Heart right ventricle (tissue), 16 donors: ENCODE data around the gene COL6A3. TPM values are rescaled to one million over a fixed set of nuclear protein-coding genes. Genes with fewer than 3 reads are reported as not detected.

Source experiments
- ATAC-seq, 8 donors: fragments of 200-7000 bp; cut with Tn5 transposase; one replicate each; pipeline ENCODE4 v1.9.1; 2020; ENCODE audit warnings: mild to moderate bottlenecking in 8 of 8, moderate library complexity in 8 of 8, moderate number of reproducible peaks in 1 of 8
- DNase-seq, 2 donors: peaks; one replicate each; pipeline ENCODE4 v3.0.0-alpha.2; 2020
- H3K27ac ChIP-seq, 10 donors: fragments of 200-600 bp; sonication (generic) in 2 of 10; one replicate each; pipeline versions ENCODE4 v1.5.0 to v1.8.0; 2020 to 2022; ENCODE audit warnings: mild to moderate bottlenecking in 3 of 10
- H3K27me3 ChIP-seq, 7 donors: fragments of 200-600 bp; one replicate each; pipeline ENCODE4 v1.8.0; 2021 to 2022; ENCODE audit warnings: mild to moderate bottlenecking in 2 of 7
- H3K36me3 ChIP-seq, 9 donors: fragments of 200-600 bp; sonication (generic) in 1 of 9; one replicate each; pipeline versions ENCODE4 v1.5.0 to v1.8.0; 2020 to 2022; ENCODE audit warnings: mild to moderate bottlenecking in 2 of 9
- H3K4me1 ChIP-seq, 9 donors: fragments of 200-600 bp; sonication (generic) in 1 of 9; one replicate each; pipeline versions ENCODE4 v1.5.0 to v1.8.0; 2020 to 2022; ENCODE audit warnings: mild to moderate bottlenecking in 4 of 9
- H3K4me3 ChIP-seq, 10 donors: fragments of 200-600 bp; sonication (generic) in 2 of 10; one replicate each; pipeline versions ENCODE4 v1.5.0 to v1.8.0; 2020 to 2022; ENCODE audit warnings: mild to moderate bottlenecking in 7 of 10, moderate library complexity in 2 of 10
- H3K9me3 ChIP-seq, 11 donors: fragments of 200-600 bp in 10 of 11; sonication (generic) in 2 of 11; one replicate each; pipeline versions ENCODE4 v1.5.0 to v1.8.0; 2013 to 2022; ENCODE audit warnings: mild to moderate bottlenecking in 2 of 11, control low read depth in 1 of 11, moderate library complexity in 1 of 11
- CTCF ChIP-seq, 9 donors: fragments of 200-600 bp; sonication (generic) in 2 of 9; IDR thresholded peaks; one replicate each; pipeline versions ENCODE4 v1.5.0 to v1.8.0; 2021 to 2022; ENCODE audit warnings: antibody characterized with exemption in 9 of 9, mild to moderate bottlenecking in 5 of 9, moderate library complexity in 1 of 9
- WGBS, 2 donors: extraction: QIAGEN DNeasy Blood & Tissue Kit; methylation state at CpG; one replicate each; pipeline ENCODE4 v1.1.7; 2013; ENCODE audit warnings: inconsistent platforms in 1 of 2; 5-methylcytosine and 5-hydroxymethylcytosine counted together
- intact Hi-C, 10 donors: fragments of 100-400 bp; cut with DNase I; formaldehyde crosslinking; loops; one replicate each; pipeline versions ENCODE4 v1.11.1 to v1.14.2; 2022
- polyA plus RNA-seq, 2 donors: library from polyadenylated mRNA; stranded (reverse); fragments of 200-250 nt; gene quantifications; one replicate each; pipeline ENCODE4 v1.2.3, GENCODE V29; 2013
- total RNA-seq, 10 donors: library from RNA; stranded (reverse); fragmentation: NEBNext Ultra II Directional in 3 of 10; extraction: Animal tissue kit (Norgen Biotek cat#: 25700) in 3 of 10; gene quantifications; one replicate each; pipeline versions ENCODE4 v1.2.1 to v1.2.4, GENCODE V29; 2021 to 2023
- donor health status: Arrhythmogenic right ventricular cardiomyopathy.
- donor health status: ischemic (EF 13 %, LVEDD 7.1; RV severe dilation, severe dysfunction).
- donor health status: healthy with polysubstance abuse.
- donor health status: DM: no; HTN: yes; CAD: no.
- donor health status: DM: no; HTN: no; CAD: no.
- donor health status: ischemic (EF 25% LVEDD 6.9; RV normal size, moderate dysfunction).
- donor health status: ischemic (EF 25% LVEDD 5.7; RV mildly dilated, moderate dysfunction).
- donor health status: healthy.
- donor health status: DM: yes; HTN: yes; CAD: no.
- donor health status: Ischemic cardiomyopathy.
- donor health status: ischemic (EF 35%, LVEDD 5.7; RV mildly dilated, moderate dysfunction).
- donor health status: nonischemic (EF 11% LVEDD 7.7; RV severe dilation, severe dysfunction).
- donor health status: DM: yes; HTN: yes; CAD: no.
- donor health status: PGD.
- donor health status: ischemic (EF 29% LVEDD 5.4; RV normal size, mild dysfunction).
- donor health status: nonischemic (EF 23%, LVEDD 6.1; RV moderate dilation, normal function).

COL6A3 gene
- total and polyA plus RNA-seq, 12 donors: 27.7 to 222 (median 47.5) TPM

GRCh38 chr2:237446338-237446665 is 32.3 kb upstream of the COL6A3 start:
- TF ChIP-seq CTCF (IDR thresholded peaks at IDR 0.05): no peak
- no peaks in the 10 kb centered on the region for H3K36me3 ChIP-seq
- H3K4me3 ChIP-seq: no peak overlapping the region
- ATAC-seq: peak in 1 of 8 donors; percentile 46
- DNase-seq: no peak
- H3K27ac ChIP-seq: no peak overlapping the region
- no peaks in the 10 kb centered on the region for H3K9me3 ChIP-seq
- peaks cover 0 to 16% (median 3%) of the 10 kb centered on the region in 7 donors for H3K27me3 ChIP-seq
- intact Hi-C loops: no loop called here
- H3K4me1 ChIP-seq: peaks cover 14 to 39% (median 29%) of the 10 kb centered on the region in 9 donors
- WGBS, 2 donors: 82% methylated on average over 6 of the region's 6 CpGs

- DNase-seq (no peak), ATAC-seq (peak in 1 of 8 donors; percentile 11)
- no peaks in the 10 kb centered on the region for H3K9me3 ChIP-seq
- H3K4me1 ChIP-seq: peaks cover 14 to 39% (median 24%) of the 10 kb centered on the region in 9 donors
- peaks cover 0 to 16% (median 3%) of the 10 kb centered on the region in 7 donors for H3K27me3 ChIP-seq
- no peak overlapping the region for H3K4me3 ChIP-seq
- H3K27ac ChIP-seq: no peak overlapping the region
- intact Hi-C loops: no loop called here
- TF ChIP-seq CTCF (IDR thresholded peaks at IDR 0.05): no peak
- no peaks in the 10 kb centered on the region for H3K36me3 ChIP-seq
- WGBS, 2 donors: 89 to 92% methylated on average over 26 of the region's 26 CpGs
Observed at GRCh38 chr2:237445611-237446337, 31.8 kb upstream of the COL6A3 start.

DNA sequence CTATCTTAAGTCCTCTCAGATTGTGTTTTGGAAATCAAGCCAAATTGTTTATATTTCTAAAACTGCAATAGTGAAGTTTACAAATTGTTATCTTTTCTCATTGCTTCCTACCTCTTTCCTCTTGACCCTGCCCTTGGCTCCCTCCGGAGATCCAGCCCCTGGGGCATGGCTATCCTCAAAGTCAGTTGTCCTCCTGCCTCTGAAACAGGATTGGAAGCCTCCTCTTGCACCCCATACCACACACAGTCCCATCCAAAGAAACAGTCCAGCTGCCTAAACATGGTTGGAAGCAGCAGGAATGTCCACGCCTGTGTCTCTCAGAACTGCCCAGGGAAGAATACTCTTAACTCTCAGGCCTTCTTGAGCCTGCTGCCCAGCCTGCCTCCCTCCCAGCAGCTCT is 30.1 kb upstream of the COL6A3 start:
- TF ChIP-seq CTCF (IDR thresholded peaks at IDR 0.05): no peak
- intact Hi-C loops: no loop called here
- no peak for DNase-seq
- ATAC-seq: no peak
- H3K4me1 ChIP-seq: peaks cover 3 to 22% (median 9%) of the 10 kb centered on the region in 9 donors
- no peak overlapping the region for H3K4me3 ChIP-seq
- peaks cover 0 to 16% (median 3%) of the 10 kb centered on the region in 7 donors for H3K27me3 ChIP-seq
- peaks cover 0 to 9% (median 0%) of the 10 kb centered on the region in 11 donors for H3K9me3 ChIP-seq
- H3K36me3 ChIP-seq: no peaks in the 10 kb centered on the region
- WGBS, 2 donors: 75 to 79% methylated on average over 2 of the region's 2 CpGs
- no peak overlapping the region for H3K27ac ChIP-seq

DNA sequence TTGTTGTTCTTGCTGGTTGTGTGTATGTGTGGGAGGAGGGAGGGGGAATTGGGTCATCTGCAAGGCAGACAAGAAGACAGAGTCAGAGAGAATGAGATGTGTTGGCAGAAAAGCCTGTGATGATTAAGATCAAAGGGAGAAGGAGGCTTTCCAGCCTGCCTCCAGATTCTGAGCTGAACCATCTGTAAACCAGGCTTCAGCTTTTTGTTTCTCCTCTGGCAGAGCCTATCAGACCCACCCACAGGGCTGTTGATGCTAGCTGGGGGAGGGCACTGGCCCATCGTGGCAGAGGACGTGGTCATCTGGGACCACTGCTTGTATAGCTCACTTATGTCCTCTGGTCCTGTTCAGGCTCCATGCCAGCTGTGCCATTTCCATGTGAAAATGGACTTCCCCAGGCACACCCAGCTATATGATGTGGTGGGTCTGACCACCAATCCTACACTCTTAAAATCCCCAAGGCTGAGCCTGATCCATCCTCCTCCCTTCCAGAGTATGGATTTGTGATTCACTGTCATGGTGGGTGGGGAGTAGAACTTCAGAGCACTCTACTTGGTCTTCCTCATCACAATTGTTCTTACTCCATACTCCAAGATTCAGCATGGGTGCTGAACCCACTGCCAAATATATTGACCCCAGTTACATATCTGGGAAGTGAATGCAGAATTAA is 27.8 kb upstream of the COL6A3 start:
- Histone ChIP-seq H3K36me3 (no peaks in the 10 kb centered on the region), H3K9me3 (peaks cover 0 to 11% (median 0%) of the 10 kb centered on the region in 11 donors), H3K4me1 (peaks cover 0 to 26% (median 6%) of the 10 kb centered on the region in 9 donors), H3K27ac (peak overlapping the region in 2 of 10 donors; percentile 9 to 38), H3K4me3 (no peak overlapping the region), H3K27me3 (peaks cover 0 to 12% (median 3%) of the 10 kb centered on the region in 7 donors)
- no peak for TF ChIP-seq CTCF (IDR thresholded peaks at IDR 0.05)
- no peak for DNase-seq
- WGBS, 2 donors: 40 to 46% methylated on average over 2 of the region's 2 CpGs
- intact Hi-C loops: no loop called here
- ATAC-seq: peak in 3 of 8 donors; percentile 22 to 63 (median 27)
